Measurements from ENCODE around the gene MTSS2. TPM values are rescaled to one million over a fixed set of nuclear protein-coding genes. Genes with fewer than 3 reads are reported as not detected.

The MTSS2 gene
- total RNA-seq, 5 donors from 2014 or later (not counting 1 experiment from before 2014, with no cell fraction given), result 2.2 to 7.1 (median 5.1) TPM

- H3K36me3 ChIP-seq (ENCODE audit: control insufficient read depth in 2 of 2, extremely low read depth in 1 of 2, insufficient read depth in 1 of 2, low read length in 1 of 2), result no peaks in the 10 kb centered on the region
- Mint-ChIP-seq H3K9me3 (no peaks in the 10 kb centered on the region), H3K27me3 (peaks cover 6 to 9% of the 10 kb centered on the region in 2 donors), H3K27ac (no peak overlapping the region), H3K36me3 (no peaks in the 10 kb centered on the region), H3K4me3 (no peak overlapping the region), H3K4me1 (no peaks in the 10 kb centered on the region)
- ATAC-seq (replicated peaks in 1 of 4), result no peak
- no peak overlapping the region for H3K27ac ChIP-seq (ENCODE audit: low read length)
- ChIA-PET POLR2A (no interaction called here), CTCF (no interaction called here)
- no peaks in the 10 kb centered on the region for H3K9me3 ChIP-seq
- H3K4me3 ChIP-seq (ENCODE audit: control insufficient read depth in 1 of 2, extremely low read depth in 1 of 2, low read length in 1 of 2), result no peak overlapping the region
- 87% methylated on average over 15 of the region's 18 CpGs for WGBS (ENCODE audit: insufficient coverage)
- no peak for DNase-seq
- H3K4me1 ChIP-seq (ENCODE audit: control insufficient read depth in 1 of 2, extremely low read depth in 1 of 2, insufficient read depth in 2 of 2, low read length in 2 of 2), result no peaks in the 10 kb centered on the region
- H3K27me3 ChIP-seq (replicated peaks in 1 of 2; ENCODE audit: control insufficient read depth in 2 of 2, extremely low read depth in 1 of 2, insufficient read depth in 2 of 2, low read length in 1 of 2), result peaks cover 0 to 6% of the 10 kb centered on the region in 2 experiments
Observed at GRCh38 chr16:70638814-70639792, 46.8 kb downstream of the MTSS2 start.

Other genes with a start within 250 kb of the MTSS2 start
- gene ST3GAL2, start 247.0 kb downstream of the MTSS2 start, total RNA-seq, result 10 to 100 TPM; 18.9 to 35.1 (median 30.2) TPM
- 10 to 100 TPM; 28.7 to 43.4 (median 37.9) TPM for gene FCSK, start 231.5 kb downstream of the MTSS2 start, total RNA-seq
- gene COG4, start 162.5 kb downstream of the MTSS2 start, total RNA-seq, result 10 to 100 TPM; 49.5 to 70.6 (median 60.6) TPM
- 100 to 1,000 TPM; 202 to 291 (median 264) TPM for gene SF3B3, start 162.2 kb downstream of the MTSS2 start, total RNA-seq
- under 1 TPM in 3 of 5 donors, not detected in 2; 0.20 to 0.53 (median 0.45) TPM for gene IL34, start 39.5 kb downstream of the MTSS2 start, total RNA-seq
- gene VAC14, start 115.1 kb upstream of the MTSS2 start, total RNA-seq, result 10 to 100 TPM; 40.3 to 48.0 (median 44.0) TPM

Data from T-cell (primary cell).